HG03139 (cell line): ENCODE measurements around the gene FANCM.

Experiments used
- ATAC-seq: cut with Tn5 transposase; IDR thresholded peaks from one replicate; pipeline ENCODE4 v1.9.1; 2021; ENCODE audit not compliant: unreplicated experiment

Gene FANCM

GRCh38 chr14:45222485-45223262, 86.9 kb downstream of the FANCM start:
- ATAC-seq, result no peak

GRCh38 chr14:45227566-45227965, 91.8 kb downstream of the FANCM start:
- ATAC-seq, result no peak

GRCh38 chr14:45238988-45239387, 103.3 kb downstream of the FANCM start:
- no peak for ATAC-seq

GRCh38 chr14:45242706-45243105, 107.0 kb downstream of the FANCM start:
- ATAC-seq, result no peak

- ATAC-seq, result no peak
These were observed 110.4 kb downstream of the FANCM start for GRCh38 chr14:45246151-45246550.

GRCh38 chr14:45246691-45247090, 111.0 kb downstream of the FANCM start:
- ATAC-seq, result no peak

GRCh38 chr14:45247427-45247826, 111.7 kb downstream of the FANCM start:
- ATAC-seq, result no peak

- ATAC-seq, result no peak
These were observed 114.3 kb downstream of the FANCM start for GRCh38 chr14:45249856-45250575.
